SKM-1 treated with dmso at 0.1 percent for 144 hours (cell line): ENCODE measurements around the gene ABLIM2.
"Not testable (repeated sequence)": the region's sequence is repeated elsewhere in the genome, so short reads cannot be mapped to it uniquely, and the experiment has no call there.

Source experiments
- DNase-seq: peaks from one replicate; lab custom pipeline; 2025; ENCODE audit not compliant: unreplicated experiment; lab: John Stamatoyannopoulos, UW

The ABLIM2 gene

GRCh38 chr4:8142556-8142955 is 16.1 kb downstream of the ABLIM2 start:
- no peak for DNase-seq

GRCh38 chr4:8141935-8142334 is 16.7 kb downstream of the ABLIM2 start:
- DNase-seq = no peak

- DNase-seq = no peak
These were observed 17.7 kb downstream of the ABLIM2 start for GRCh38 chr4:8140915-8141314.

- not testable (repeated sequence) for DNase-seq
These were observed 18.9 kb downstream of the ABLIM2 start for GRCh38 chr4:8139726-8140125.

GRCh38 chr4:8136972-8137710 is 21.5 kb downstream of the ABLIM2 start:
- no peak for DNase-seq

GRCh38 chr4:8136529-8136928 is 22.1 kb downstream of the ABLIM2 start:
- no peak for DNase-seq

- no peak for DNase-seq
These were observed 22.9 kb downstream of the ABLIM2 start for GRCh38 chr4:8135666-8136065.

GRCh38 chr4:8133897-8134563 is 24.6 kb downstream of the ABLIM2 start:
- DNase-seq = no peak

GRCh38 chr4:8132947-8133705 is 25.5 kb downstream of the ABLIM2 start:
- no peak for DNase-seq

GRCh38 chr4:8132400-8132799 is 26.2 kb downstream of the ABLIM2 start:
- no peak for DNase-seq

GRCh38 chr4:8131826-8132225 is 26.8 kb downstream of the ABLIM2 start:
- no peak for DNase-seq

- DNase-seq = no peak
These were observed 27.4 kb downstream of the ABLIM2 start for GRCh38 chr4:8131210-8131609.

- no peak for DNase-seq
These were observed 28.1 kb downstream of the ABLIM2 start for GRCh38 chr4:8130346-8131066.

- DNase-seq = no peak
These were observed 28.8 kb downstream of the ABLIM2 start for GRCh38 chr4:8129785-8130184.

- DNase-seq = no peak
These were observed 29.5 kb downstream of the ABLIM2 start for GRCh38 chr4:8129136-8129535.

- no peak for DNase-seq
These were observed 30.3 kb downstream of the ABLIM2 start for GRCh38 chr4:8128100-8128856.

GRCh38 chr4:8127051-8127826 is 31.4 kb downstream of the ABLIM2 start:
- no peak for DNase-seq

GRCh38 chr4:8126523-8126922 is 32.1 kb downstream of the ABLIM2 start:
- DNase-seq = no peak

GRCh38 chr4:8125526-8126056 is 33.0 kb downstream of the ABLIM2 start:
- DNase-seq = no peak

- no peak for DNase-seq
These were observed 34.7 kb downstream of the ABLIM2 start for GRCh38 chr4:8123870-8124269.
